Measurements from ENCODE around the gene SF3B3.

DNA sequence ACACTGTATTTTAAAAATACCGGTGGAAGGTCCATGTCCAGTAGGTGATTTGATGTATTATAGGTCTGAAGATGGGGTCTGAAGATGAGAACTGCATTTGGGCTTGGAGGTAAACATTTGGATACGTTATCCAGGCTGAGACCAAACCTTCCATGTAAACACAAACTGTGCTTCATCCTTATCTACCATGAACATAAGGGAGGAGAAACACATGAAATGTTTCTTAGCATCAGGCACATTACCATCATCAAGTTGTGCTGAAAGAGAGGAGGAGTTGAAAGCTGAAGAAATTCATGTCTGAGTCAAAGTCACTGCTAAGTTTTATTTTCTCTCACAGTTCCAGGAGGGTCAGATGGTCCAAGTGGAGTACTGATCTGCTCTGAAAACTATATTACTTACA lies 11.4 kb downstream of the SF3B3 start:
- TF ChIP-seq, protein P1, sequence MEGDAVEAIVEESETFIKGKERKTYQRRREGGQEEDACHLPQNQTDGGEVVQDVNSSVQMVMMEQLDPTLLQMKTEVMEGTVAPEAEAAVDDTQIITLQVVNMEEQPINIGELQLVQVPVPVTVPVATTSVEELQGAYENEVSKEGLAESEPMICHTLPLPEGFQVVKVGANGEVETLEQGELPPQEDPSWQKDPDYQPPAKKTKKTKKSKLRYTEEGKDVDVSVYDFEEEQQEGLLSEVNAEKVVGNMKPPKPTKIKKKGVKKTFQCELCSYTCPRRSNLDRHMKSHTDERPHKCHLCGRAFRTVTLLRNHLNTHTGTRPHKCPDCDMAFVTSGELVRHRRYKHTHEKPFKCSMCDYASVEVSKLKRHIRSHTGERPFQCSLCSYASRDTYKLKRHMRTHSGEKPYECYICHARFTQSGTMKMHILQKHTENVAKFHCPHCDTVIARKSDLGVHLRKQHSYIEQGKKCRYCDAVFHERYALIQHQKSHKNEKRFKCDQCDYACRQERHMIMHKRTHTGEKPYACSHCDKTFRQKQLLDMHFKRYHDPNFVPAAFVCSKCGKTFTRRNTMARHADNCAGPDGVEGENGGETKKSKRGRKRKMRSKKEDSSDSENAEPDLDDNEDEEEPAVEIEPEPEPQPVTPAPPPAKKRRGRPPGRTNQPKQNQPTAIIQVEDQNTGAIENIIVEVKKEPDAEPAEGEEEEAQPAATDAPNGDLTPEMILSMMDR (IDR thresholded peaks at IDR 0.05 in 8 of 11, conservative IDR thresholded peaks at IDR 0.05 in 3 of 11): no peak
- no peak for TF ChIP-seq POLR2A (IDR thresholded peaks at IDR 0.05)
- no peak for TF ChIP-seq POLR2AphosphoS5 (IDR thresholded peaks at IDR 0.05)

Measured in spleen (tissue), 7 donors.